GM18861 (cell line): ENCODE data around the gene CERT1.
"Not testable (repeated sequence)": the region's sequence is repeated elsewhere in the genome, so short reads cannot be mapped to it uniquely, and the experiment has no call there.

Experiments used
- ATAC-seq: cut with Tn5 transposase; IDR thresholded peaks from one replicate; pipeline ENCODE4 v1.9.1; 2021; ENCODE audit not compliant: unreplicated experiment

Gene CERT1

GRCh38 chr5:75511435-75512382 is at the start of gene CERT1, which contains the start of gene POLK:
Gene CERT1, minus strand, starts transcription at chr5:75511629. Its CDS starts 422 bp downstream, at chr5:75511207.
Gene POLK, plus strand, starts transcription at chr5:75511891.
- ATAC-seq = peak; percentile 77

GRCh38 chr5:75560655-75561054 is 49.2 kb upstream of the CERT1 start:
- ATAC-seq = not testable (repeated sequence)

GRCh38 chr5:75558981-75559632 is 47.7 kb upstream of the CERT1 start:
- no peak for ATAC-seq

GRCh38 chr5:75558221-75558620 is 46.8 kb upstream of the CERT1 start:
- no peak for ATAC-seq

GRCh38 chr5:75553358-75553757 is 41.9 kb upstream of the CERT1 start:
- ATAC-seq = no peak

- no peak for ATAC-seq
Measured at GRCh38 chr5:75552764-75553163, 41.3 kb upstream of the CERT1 start.

GRCh38 chr5:75551471-75551870 is 40.0 kb upstream of the CERT1 start:
- ATAC-seq = no peak

GRCh38 chr5:75550597-75550996 is 39.2 kb upstream of the CERT1 start:
- no peak for ATAC-seq

GRCh38 chr5:75547812-75548211 is 36.4 kb upstream of the CERT1 start:
- no peak for ATAC-seq

GRCh38 chr5:75546830-75547229 is 35.4 kb upstream of the CERT1 start:
- ATAC-seq = no peak

- ATAC-seq = no peak
Measured at GRCh38 chr5:75545131-75545530, 33.7 kb upstream of the CERT1 start.

- no peak for ATAC-seq
Measured at GRCh38 chr5:75538211-75538610, 26.8 kb upstream of the CERT1 start.

GRCh38 chr5:75536694-75537360 is 25.4 kb upstream of the CERT1 start:
- ATAC-seq = no peak

- no peak for ATAC-seq
Measured at GRCh38 chr5:75536147-75536546, 24.7 kb upstream of the CERT1 start.

GRCh38 chr5:75534734-75535133 is 23.3 kb upstream of the CERT1 start:
- ATAC-seq = no peak

- ATAC-seq = not testable (repeated sequence)
Measured at GRCh38 chr5:75533716-75534115, 22.3 kb upstream of the CERT1 start.

- ATAC-seq = no peak
Measured at GRCh38 chr5:75532190-75532589, 20.8 kb upstream of the CERT1 start.

- no peak for ATAC-seq
Measured at GRCh38 chr5:75529185-75529584, 17.8 kb upstream of the CERT1 start.

- ATAC-seq = no peak
Measured at GRCh38 chr5:75526070-75526469, 14.6 kb upstream of the CERT1 start.

- no peak for ATAC-seq
Measured at GRCh38 chr5:75525344-75525743, 13.9 kb upstream of the CERT1 start.

- no peak for ATAC-seq
Measured at GRCh38 chr5:75524591-75524990, 13.2 kb upstream of the CERT1 start.

- no peak for ATAC-seq
Measured at GRCh38 chr5:75524071-75524470, 12.6 kb upstream of the CERT1 start.
